B cell (primary cell): ENCODE measurements around the gene BEAN1. TPM values are rescaled to one million over a fixed set of nuclear protein-coding genes. Genes with fewer than 3 reads are reported as not detected.

Experiments used
- ATAC-seq: fragments of 200-7000 bp; cut with Tn5 transposase; one replicate; pipeline ENCODE4 v1.10.0; 2021; ENCODE audit warnings: low read depth, mild to moderate bottlenecking, moderate number of reproducible peaks, moderate library complexity
- CTCF ChIA-PET: fragments of 350-600 bp; sonication (Branson Sonifier 250); formaldehyde crosslinking; loops from one replicate; lab custom pipeline; 2021; ENCODE audit warnings: antibody characterized with exemption, inconsistent platforms; lab: Charles Lee
- POLR2A ChIA-PET: fragments of 350-600 bp; sonication (Branson Sonifier 250); formaldehyde crosslinking; loops from one replicate; lab custom pipeline; 2021; ENCODE audit warnings: antibody characterized with exemption; lab: Charles Lee
- DNase-seq: peaks from one replicate; pipeline ENCODE4 v3.0.0; 2013
- H2AFZ ChIP-seq: 2 replicates; pipeline ENCODE4 v1.6.1; 2012; ENCODE audit warnings: mild to moderate bottlenecking, low read depth, low read length; ENCODE audit not compliant: insufficient read depth, poor library complexity, severe bottlenecking
- H3K27ac ChIP-seq, 2 donors: 1 replicate in 1 of 2; 2 replicates in 1 of 2; pipeline ENCODE4 v1.5.1; 2012 to 2013; ENCODE audit warnings: low read length in 2 of 2, mild to moderate bottlenecking in 2 of 2, moderate library complexity in 1 of 2
- H3K27me3 ChIP-seq, 4 experiments: fragments of 200-600 bp in 1 of 4; sonication (generic) in 1 of 4; replicated peaks in 1 of 4; 1 replicate in 2 of 4; 2 replicates in 2 of 4; pipeline versions ENCODE4 v1.6.1 to v1.7.0; 2013 to 2016; ENCODE audit warnings: low read length in 3 of 4, mild to moderate bottlenecking in 2 of 4, mixed read lengths in 1 of 4, moderate library complexity in 1 of 4; ENCODE audit not compliant: insufficient read depth in 4 of 4, control insufficient read depth in 3 of 4; ENCODE audit errors: control extremely low read depth in 1 of 4
- H3K36me3 ChIP-seq, 2 experiments: replicated peaks in 1 of 2; 1 replicate in 1 of 2; 2 replicates in 1 of 2; pipeline versions ENCODE4 v1.6.1 to v1.7.1; 2013; ENCODE audit warnings: low read length in 1 of 2; ENCODE audit not compliant: insufficient read depth in 2 of 2, control insufficient read depth in 1 of 2; ENCODE audit errors: control extremely low read depth in 1 of 2, extremely low read depth in 1 of 2
- H3K4me1 ChIP-seq, 2 donors: fragments of 200-600 bp in 1 of 2; sonication (generic) in 1 of 2; 1 replicate in 1 of 2; 2 replicates in 1 of 2; pipeline versions ENCODE4 v1.5.1 to v1.6.1; 2013 to 2017; ENCODE audit warnings: low read length in 2 of 2; ENCODE audit not compliant: control insufficient read depth in 2 of 2, insufficient read depth in 2 of 2
- H3K4me2 ChIP-seq: replicated peaks from 2 replicates; pipeline ENCODE3; 2012; ENCODE audit warnings: mild to moderate bottlenecking, low read depth, low read length; ENCODE audit not compliant: poor library complexity, severe bottlenecking
- H3K4me3 ChIP-seq, 5 experiments: fragments of 200-600 bp in 1 of 5; sonication (generic) in 1 of 5; 1 replicate in 3 of 5; 2 replicates in 2 of 5; pipeline versions ENCODE4 v1.5.1 to v1.7.0; 2011 to 2016; ENCODE audit warnings: low read length in 4 of 5, mild to moderate bottlenecking in 4 of 5, low read depth in 2 of 5, control low read depth in 1 of 5, moderate library complexity in 1 of 5; ENCODE audit not compliant: insufficient read depth in 1 of 5; ENCODE audit errors: control extremely low read depth in 1 of 5, extremely low read depth in 1 of 5
- H3K79me2 ChIP-seq: fragments of 200-600 bp; sonication (generic); one replicate; pipeline ENCODE4 v1.6.0; 2016; ENCODE audit warnings: low read length; ENCODE audit not compliant: control insufficient read depth, insufficient read depth
- H3K9ac ChIP-seq: fragments of 200-600 bp; sonication (generic); 2 replicates; pipeline ENCODE4 v1.6.1; 2017; ENCODE audit warnings: mild to moderate bottlenecking, low read length, moderate library complexity
- H3K9me3 ChIP-seq, 3 donors: one replicate each; pipeline versions ENCODE4 v1.6.1 to v1.7.1; 2013; ENCODE audit warnings: low read length in 2 of 3; ENCODE audit not compliant: control insufficient read depth in 2 of 3, insufficient read depth in 1 of 3; ENCODE audit errors: control extremely low read depth in 1 of 3
- H4K20me1 ChIP-seq: 2 replicates; pipeline ENCODE4 v1.6.0; 2012; ENCODE audit warnings: mild to moderate bottlenecking, low read length; ENCODE audit not compliant: insufficient read depth, control insufficient read depth, poor library complexity, severe bottlenecking
- H3K27ac Mint-ChIP-seq: one replicate; pipeline ENCODE4 v1.8.0; 2021; ENCODE audit warnings: mixed read lengths
- H3K27me3 Mint-ChIP-seq: one replicate; pipeline ENCODE4 v1.8.0; 2021; ENCODE audit warnings: mixed read lengths
- H3K4me1 Mint-ChIP-seq: one replicate; pipeline ENCODE4 v1.8.0; 2021; ENCODE audit warnings: mixed read lengths
- H3K4me3 Mint-ChIP-seq: one replicate; pipeline ENCODE4 v1.8.0; 2021; ENCODE audit warnings: mixed read lengths
- H3K9me3 Mint-ChIP-seq: one replicate; pipeline ENCODE4 v1.8.0; 2022; ENCODE audit warnings: mixed read lengths; ENCODE audit not compliant: insufficient read depth
- EZH2 ChIP-seq: IDR thresholded peaks from 2 replicates; pipeline ENCODE4 v1.6.1; 2012; ENCODE audit warnings: borderline replicate concordance, low read depth, mild to moderate bottlenecking, moderate library complexity, low read length; ENCODE audit not compliant: insufficient read depth, poor library complexity, severe bottlenecking
- WGBS: methylation state at CpG from one replicate; pipeline ENCODE4 v1.1.5; 2013; ENCODE audit warnings: missing lambda C conversion rate; ENCODE audit not compliant: insufficient coverage; 5-methylcytosine and 5-hydroxymethylcytosine counted together
- intact Hi-C: fragments of 100-400 bp; cut with micrococcal nuclease; formaldehyde crosslinking; loops from one replicate; pipeline ENCODE4 v1.10.0; 2022
- polyA plus RNA-seq: library from polyadenylated mRNA; depleted of rRNA; stranded (reverse); fragments of >200 nt; gene quantifications from 2 replicates; pipeline ENCODE4 v1.2.3, GENCODE V29; 2012
- total RNA-seq, 2 donors: library from RNA; stranded (reverse); fragments of 120-200 nt in 1 of 2; gene quantifications; 1 replicate in 1 of 2; 2 replicates in 1 of 2; pipeline versions ENCODE4 v1.2.3 to v1.2.4, GENCODE V29; 2013 to 2022
- TF ChIP-seq, protein P1 (sequence below): fragments of 200-600 bp; IDR thresholded peaks from one replicate; pipeline ENCODE4 v1.8.0; 2022; ENCODE audit warnings: antibody characterized with exemption, mild to moderate bottlenecking

The BEAN1 gene
- total and polyA plus RNA-seq, 2 donors (not counting 1 experiment from before 2014, with no cell fraction given) = not detected

DNA sequence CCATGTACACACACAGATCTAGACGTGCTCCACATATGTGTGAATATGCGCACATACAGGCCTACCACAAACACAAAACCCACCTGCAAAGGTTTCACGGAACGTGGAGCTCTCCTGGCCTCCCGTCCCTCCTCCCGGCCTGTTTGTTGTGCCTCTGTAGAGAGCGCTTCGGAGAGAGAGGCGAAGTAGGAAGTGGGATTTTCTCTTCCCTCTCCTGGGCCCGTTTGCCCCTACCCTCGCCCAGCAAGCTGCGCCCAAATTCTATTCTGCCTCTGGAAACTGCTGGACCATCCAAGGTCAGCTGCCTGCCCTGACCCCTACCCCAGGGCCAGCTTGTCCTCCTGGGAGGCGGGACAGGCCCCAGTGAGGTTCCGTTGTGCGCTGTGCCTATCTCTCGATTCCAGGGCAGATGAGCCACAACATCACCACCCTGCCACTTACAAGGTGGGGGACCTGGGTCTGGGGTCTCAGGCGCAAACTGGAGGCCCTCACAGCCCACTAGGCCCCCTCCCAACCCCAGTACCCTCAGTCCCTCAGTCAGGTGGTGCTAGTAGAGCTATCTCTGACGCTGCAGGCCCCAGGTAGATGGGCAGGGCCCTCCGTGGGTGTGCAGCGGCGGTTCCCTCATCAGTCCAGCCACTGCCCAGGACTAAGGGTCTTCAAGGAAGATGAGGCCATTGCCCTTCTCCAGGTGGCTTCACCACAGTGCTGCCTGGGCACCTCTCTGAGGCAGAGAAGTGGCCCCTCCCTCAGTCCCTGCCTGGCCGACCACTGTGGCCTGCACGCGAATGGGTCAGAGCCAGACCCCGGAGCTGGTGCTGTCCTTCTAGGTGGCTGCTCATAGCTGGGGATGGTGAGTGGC is 54.2 kb downstream of the BEAN1 start:
- POLR2A ChIA-PET = interaction anchor here (1.1 kb wide), 1 partner anchor 71 kb away, joined by 3 read pairs; the partner anchor contains the start of gene CKLF
- WGBS = 93% methylated on average over 15 of the region's 25 CpGs
- no peaks in the 10 kb centered on the region for H3K9me3 Mint-ChIP-seq
- no peaks in the 10 kb centered on the region for H4K20me1 ChIP-seq
- peaks cover 18 to 25% of the 10 kb centered on the region in 2 donors for H3K4me1 ChIP-seq
- peaks cover 0 to 3% (median 0%) of the 10 kb centered on the region in 3 donors for H3K9me3 ChIP-seq
- H3K9ac ChIP-seq = no peak overlapping the region
- intact Hi-C loops = no loop called here
- CTCF ChIA-PET = interaction anchor here (0.6 to 10.5 kb wide), 11 partner anchors 7 to 387 kb away, joined by 3 to 91 read pairs (median 6); partner anchors contain the start of genes CKLF and CMTM2
- DNase-seq = no peak
- no peak overlapping the region for H3K4me3 Mint-ChIP-seq
- H3K27me3 Mint-ChIP-seq = peaks cover 6% of the 10 kb centered on the region
- no peak overlapping the region for H2AFZ ChIP-seq
- H3K27me3 ChIP-seq = peaks cover 0 to 10% (median 0%) of the 10 kb centered on the region in 4 experiments
- no peaks in the 10 kb centered on the region for H3K36me3 ChIP-seq
- H3K79me2 ChIP-seq = no peaks in the 10 kb centered on the region
- H3K4me2 ChIP-seq = no peak overlapping the region
- H3K27ac Mint-ChIP-seq = no peak overlapping the region
- TF ChIP-seq, protein P1, sequence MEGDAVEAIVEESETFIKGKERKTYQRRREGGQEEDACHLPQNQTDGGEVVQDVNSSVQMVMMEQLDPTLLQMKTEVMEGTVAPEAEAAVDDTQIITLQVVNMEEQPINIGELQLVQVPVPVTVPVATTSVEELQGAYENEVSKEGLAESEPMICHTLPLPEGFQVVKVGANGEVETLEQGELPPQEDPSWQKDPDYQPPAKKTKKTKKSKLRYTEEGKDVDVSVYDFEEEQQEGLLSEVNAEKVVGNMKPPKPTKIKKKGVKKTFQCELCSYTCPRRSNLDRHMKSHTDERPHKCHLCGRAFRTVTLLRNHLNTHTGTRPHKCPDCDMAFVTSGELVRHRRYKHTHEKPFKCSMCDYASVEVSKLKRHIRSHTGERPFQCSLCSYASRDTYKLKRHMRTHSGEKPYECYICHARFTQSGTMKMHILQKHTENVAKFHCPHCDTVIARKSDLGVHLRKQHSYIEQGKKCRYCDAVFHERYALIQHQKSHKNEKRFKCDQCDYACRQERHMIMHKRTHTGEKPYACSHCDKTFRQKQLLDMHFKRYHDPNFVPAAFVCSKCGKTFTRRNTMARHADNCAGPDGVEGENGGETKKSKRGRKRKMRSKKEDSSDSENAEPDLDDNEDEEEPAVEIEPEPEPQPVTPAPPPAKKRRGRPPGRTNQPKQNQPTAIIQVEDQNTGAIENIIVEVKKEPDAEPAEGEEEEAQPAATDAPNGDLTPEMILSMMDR = no peak
- no peak for TF ChIP-seq EZH2
- H3K4me1 Mint-ChIP-seq = peaks cover 19% of the 10 kb centered on the region
- no peak overlapping the region for H3K4me3 ChIP-seq
- H3K27ac ChIP-seq = no peak overlapping the region
- ATAC-seq = no peak
